HCT116 (cell line): ENCODE measurements around the gene TNRC6A.

Experiments used
- EGR1 ChIP-seq: IDR thresholded peaks from 2 replicates; pipeline ENCODE4 v1.6.1; 2012; ENCODE audit warnings: low read depth
- ELF1 ChIP-seq: IDR thresholded peaks from 2 replicates; pipeline ENCODE4 v1.6.1; 2012; ENCODE audit warnings: low read depth, borderline replicate concordance
- EZH2 ChIP-seq: fragments of 200-600 bp; sonication (generic); IDR thresholded peaks from 2 replicates; pipeline ENCODE4 v1.6.1; 2017; ENCODE audit warnings: antibody characterized with exemption, mixed run types
- POLR2A ChIP-seq: IDR thresholded peaks from 2 replicates; pipeline ENCODE4 v1.7.0; 2011; ENCODE audit warnings: borderline replicate concordance; ENCODE audit not compliant: insufficient read depth, insufficient read length; ENCODE audit errors: extremely low read depth
- POLR2AphosphoS5 ChIP-seq: IDR thresholded peaks from 2 replicates; pipeline ENCODE4 v1.6.1; 2011; ENCODE audit warnings: mild to moderate bottlenecking, low read depth, low read length, moderate library complexity
- SRF ChIP-seq: IDR thresholded peaks from 2 replicates; pipeline ENCODE4 v1.6.1; 2012; ENCODE audit warnings: low read depth
- TCF7L2 ChIP-seq: IDR thresholded peaks from 2 replicates; pipeline ENCODE4 v1.7.0; 2011; ENCODE audit warnings: borderline replicate concordance, inconsistent platforms; ENCODE audit not compliant: insufficient read depth, insufficient read length; ENCODE audit errors: extremely low read depth
- ZFX ChIP-seq: fragments of 450-650 bp; IDR thresholded peaks from 2 replicates; pipeline ENCODE4 v1.6.1; 2017
- ZNF274 ChIP-seq: fragments of 200-500 bp; sonication (Bioruptor generic); IDR thresholded peaks from 2 replicates; pipeline ENCODE4 v1.6.1; 2014; ENCODE audit warnings: mild to moderate bottlenecking, low read depth, low read length, inconsistent platforms
- TF ChIP-seq, protein P1 (sequence below), 3 experiments: fragments of 200-600 bp in 1 of 3; sonication (generic) in 1 of 3; IDR thresholded peaks in 2 of 3; conservative IDR thresholded peaks in 1 of 3; 2 replicates each; pipeline ENCODE4 v1.5.1; 2012 to 2017; ENCODE audit warnings: low read depth in 2 of 3, low read length in 2 of 3, antibody characterized with exemption in 1 of 3, borderline replicate concordance in 1 of 3, control low read depth in 1 of 3, mild to moderate bottlenecking in 1 of 3, mixed read lengths in 1 of 3, mixed run types in 1 of 3, moderate library complexity in 1 of 3; ENCODE audit not compliant: insufficient read depth in 1 of 3
- TF ChIP-seq, protein P2 (sequence below): IDR thresholded peaks from 2 replicates; pipeline ENCODE4 v1.6.1; 2012; ENCODE audit warnings: low read depth
- TF ChIP-seq, protein P3 (sequence below): IDR thresholded peaks from 2 replicates; pipeline ENCODE4 v1.6.1; 2012
- TF ChIP-seq, protein P4 (sequence below): IDR thresholded peaks from 2 replicates; pipeline ENCODE4 v1.6.1; 2011; ENCODE audit warnings: mild to moderate bottlenecking, low read length, moderate library complexity; ENCODE audit not compliant: insufficient replicate concordance; ENCODE audit errors: extremely low read depth
- TF ChIP-seq, protein P5 (sequence below): IDR thresholded peaks from 2 replicates; pipeline ENCODE4 v1.6.1; 2012

DNA sequence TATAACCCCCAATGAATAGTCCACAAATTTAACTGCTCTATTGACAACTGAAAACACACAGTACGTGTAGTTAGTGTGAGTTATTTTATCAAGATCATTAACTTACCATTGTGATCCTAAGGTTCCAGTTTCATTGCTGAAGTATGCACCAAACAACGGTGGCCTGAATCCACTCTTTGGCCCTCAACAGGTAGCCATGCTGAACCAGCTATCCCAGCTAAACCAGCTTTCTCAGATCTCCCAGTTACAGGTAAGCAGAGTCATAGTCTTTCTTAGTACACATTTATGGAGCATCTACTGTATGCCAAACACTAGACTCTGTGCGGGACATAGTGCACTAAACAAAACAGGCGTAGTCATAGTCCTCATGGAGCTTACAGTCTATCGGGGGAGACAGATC is 76.0 kb downstream of the TNRC6A start:
- TF ChIP-seq, protein P1, sequence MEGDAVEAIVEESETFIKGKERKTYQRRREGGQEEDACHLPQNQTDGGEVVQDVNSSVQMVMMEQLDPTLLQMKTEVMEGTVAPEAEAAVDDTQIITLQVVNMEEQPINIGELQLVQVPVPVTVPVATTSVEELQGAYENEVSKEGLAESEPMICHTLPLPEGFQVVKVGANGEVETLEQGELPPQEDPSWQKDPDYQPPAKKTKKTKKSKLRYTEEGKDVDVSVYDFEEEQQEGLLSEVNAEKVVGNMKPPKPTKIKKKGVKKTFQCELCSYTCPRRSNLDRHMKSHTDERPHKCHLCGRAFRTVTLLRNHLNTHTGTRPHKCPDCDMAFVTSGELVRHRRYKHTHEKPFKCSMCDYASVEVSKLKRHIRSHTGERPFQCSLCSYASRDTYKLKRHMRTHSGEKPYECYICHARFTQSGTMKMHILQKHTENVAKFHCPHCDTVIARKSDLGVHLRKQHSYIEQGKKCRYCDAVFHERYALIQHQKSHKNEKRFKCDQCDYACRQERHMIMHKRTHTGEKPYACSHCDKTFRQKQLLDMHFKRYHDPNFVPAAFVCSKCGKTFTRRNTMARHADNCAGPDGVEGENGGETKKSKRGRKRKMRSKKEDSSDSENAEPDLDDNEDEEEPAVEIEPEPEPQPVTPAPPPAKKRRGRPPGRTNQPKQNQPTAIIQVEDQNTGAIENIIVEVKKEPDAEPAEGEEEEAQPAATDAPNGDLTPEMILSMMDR (IDR thresholded peaks at IDR 0.05 in 2 of 3, conservative IDR thresholded peaks at IDR 0.05 in 1 of 3; ENCODE audit: borderline replicate concordance in 1 of 3, insufficient read depth in 1 of 3, low read depth in 2 of 3, low read length in 2 of 3), result no peak
- TF ChIP-seq POLR2A, result no peak
- TF ChIP-seq, protein P2, sequence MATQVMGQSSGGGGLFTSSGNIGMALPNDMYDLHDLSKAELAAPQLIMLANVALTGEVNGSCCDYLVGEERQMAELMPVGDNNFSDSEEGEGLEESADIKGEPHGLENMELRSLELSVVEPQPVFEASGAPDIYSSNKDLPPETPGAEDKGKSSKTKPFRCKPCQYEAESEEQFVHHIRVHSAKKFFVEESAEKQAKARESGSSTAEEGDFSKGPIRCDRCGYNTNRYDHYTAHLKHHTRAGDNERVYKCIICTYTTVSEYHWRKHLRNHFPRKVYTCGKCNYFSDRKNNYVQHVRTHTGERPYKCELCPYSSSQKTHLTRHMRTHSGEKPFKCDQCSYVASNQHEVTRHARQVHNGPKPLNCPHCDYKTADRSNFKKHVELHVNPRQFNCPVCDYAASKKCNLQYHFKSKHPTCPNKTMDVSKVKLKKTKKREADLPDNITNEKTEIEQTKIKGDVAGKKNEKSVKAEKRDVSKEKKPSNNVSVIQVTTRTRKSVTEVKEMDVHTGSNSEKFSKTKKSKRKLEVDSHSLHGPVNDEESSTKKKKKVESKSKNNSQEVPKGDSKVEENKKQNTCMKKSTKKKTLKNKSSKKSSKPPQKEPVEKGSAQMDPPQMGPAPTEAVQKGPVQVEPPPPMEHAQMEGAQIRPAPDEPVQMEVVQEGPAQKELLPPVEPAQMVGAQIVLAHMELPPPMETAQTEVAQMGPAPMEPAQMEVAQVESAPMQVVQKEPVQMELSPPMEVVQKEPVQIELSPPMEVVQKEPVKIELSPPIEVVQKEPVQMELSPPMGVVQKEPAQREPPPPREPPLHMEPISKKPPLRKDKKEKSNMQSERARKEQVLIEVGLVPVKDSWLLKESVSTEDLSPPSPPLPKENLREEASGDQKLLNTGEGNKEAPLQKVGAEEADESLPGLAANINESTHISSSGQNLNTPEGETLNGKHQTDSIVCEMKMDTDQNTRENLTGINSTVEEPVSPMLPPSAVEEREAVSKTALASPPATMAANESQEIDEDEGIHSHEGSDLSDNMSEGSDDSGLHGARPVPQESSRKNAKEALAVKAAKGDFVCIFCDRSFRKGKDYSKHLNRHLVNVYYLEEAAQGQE, result no peak
- TF ChIP-seq SRF, result no peak
- no peak for TF ChIP-seq ZFX
- TF ChIP-seq POLR2AphosphoS5, result no peak
- TF ChIP-seq ELF1, result no peak
- TF ChIP-seq, protein P3, sequence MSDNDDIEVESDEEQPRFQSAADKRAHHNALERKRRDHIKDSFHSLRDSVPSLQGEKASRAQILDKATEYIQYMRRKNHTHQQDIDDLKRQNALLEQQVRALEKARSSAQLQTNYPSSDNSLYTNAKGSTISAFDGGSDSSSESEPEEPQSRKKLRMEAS, result no peak
- TF ChIP-seq, protein P4, sequence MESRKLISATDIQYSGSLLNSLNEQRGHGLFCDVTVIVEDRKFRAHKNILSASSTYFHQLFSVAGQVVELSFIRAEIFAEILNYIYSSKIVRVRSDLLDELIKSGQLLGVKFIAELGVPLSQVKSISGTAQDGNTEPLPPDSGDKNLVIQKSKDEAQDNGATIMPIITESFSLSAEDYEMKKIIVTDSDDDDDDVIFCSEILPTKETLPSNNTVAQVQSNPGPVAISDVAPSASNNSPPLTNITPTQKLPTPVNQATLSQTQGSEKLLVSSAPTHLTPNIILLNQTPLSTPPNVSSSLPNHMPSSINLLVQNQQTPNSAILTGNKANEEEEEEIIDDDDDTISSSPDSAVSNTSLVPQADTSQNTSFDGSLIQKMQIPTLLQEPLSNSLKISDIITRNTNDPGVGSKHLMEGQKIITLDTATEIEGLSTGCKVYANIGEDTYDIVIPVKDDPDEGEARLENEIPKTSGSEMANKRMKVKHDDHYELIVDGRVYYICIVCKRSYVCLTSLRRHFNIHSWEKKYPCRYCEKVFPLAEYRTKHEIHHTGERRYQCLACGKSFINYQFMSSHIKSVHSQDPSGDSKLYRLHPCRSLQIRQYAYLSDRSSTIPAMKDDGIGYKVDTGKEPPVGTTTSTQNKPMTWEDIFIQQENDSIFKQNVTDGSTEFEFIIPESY, result no peak
- no peak for TF ChIP-seq EZH2
- TF ChIP-seq, protein P5, sequence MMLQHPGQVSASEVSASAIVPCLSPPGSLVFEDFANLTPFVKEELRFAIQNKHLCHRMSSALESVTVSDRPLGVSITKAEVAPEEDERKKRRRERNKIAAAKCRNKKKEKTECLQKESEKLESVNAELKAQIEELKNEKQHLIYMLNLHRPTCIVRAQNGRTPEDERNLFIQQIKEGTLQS, result no peak
- TF ChIP-seq EGR1, result no peak
- TF ChIP-seq ZNF274, result no peak
- TF ChIP-seq TCF7L2, result no peak
